HG03159 (cell line): ENCODE results near the gene DNM3.
"Not testable (repeated sequence)": the region's sequence is repeated elsewhere in the genome, so short reads cannot be mapped to it uniquely, and the experiment has no call there.

ENCODE experiments used
- ATAC-seq: cut with Tn5 transposase; IDR thresholded peaks from one replicate; pipeline ENCODE4 v1.9.1; 2021; ENCODE audit warnings: mild to moderate bottlenecking, moderate library complexity; ENCODE audit not compliant: unreplicated experiment

Gene DNM3

DNA sequence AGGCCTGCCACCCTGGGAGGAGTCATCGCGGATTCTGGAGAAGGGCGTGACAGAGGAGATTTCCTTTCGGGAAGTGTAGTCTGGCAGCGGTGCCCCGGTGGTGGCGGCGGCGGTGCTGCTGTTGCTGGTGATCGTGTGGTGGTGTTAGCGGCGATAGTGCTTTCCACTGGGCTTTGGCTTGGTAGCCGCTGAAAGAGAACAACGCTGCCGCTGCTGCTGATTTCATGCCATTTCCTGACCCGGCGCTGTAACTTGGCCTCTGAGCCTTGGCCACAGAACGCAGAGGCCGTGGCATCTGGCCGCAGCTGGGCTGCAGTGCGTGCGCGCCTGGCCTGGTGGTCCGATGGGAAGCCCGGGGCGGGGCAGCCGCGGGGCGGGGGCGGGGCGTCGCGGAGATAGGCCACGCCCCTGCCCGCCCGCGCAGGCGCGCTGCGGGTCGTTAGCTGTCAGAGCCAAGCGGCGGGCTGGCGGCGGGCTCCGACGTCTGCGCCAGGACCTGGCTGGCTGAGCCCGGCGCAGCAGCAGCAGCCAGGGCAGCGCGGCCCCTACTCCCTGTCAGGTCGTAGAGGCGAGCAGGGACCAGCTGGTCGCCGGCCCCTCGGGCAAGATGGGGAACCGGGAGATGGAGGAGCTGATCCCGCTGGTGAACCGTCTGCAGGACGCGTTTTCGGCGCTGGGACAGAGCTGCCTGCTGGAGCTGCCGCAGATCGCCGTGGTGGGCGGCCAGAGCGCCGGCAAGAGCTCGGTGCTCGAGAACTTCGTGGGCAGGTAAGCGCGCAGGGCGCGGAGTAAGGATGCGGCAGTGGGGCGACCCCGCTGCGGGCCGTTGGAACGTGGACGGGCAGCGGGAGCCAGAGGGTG, at the start of gene DNM3:
TSS of gene DNM3 (plus strand) at position 449 of the 861 bp plus-strand sequence. CDS start at position 608, 159 bp downstream.
- peak; percentile 84 for ATAC-seq

DNA sequence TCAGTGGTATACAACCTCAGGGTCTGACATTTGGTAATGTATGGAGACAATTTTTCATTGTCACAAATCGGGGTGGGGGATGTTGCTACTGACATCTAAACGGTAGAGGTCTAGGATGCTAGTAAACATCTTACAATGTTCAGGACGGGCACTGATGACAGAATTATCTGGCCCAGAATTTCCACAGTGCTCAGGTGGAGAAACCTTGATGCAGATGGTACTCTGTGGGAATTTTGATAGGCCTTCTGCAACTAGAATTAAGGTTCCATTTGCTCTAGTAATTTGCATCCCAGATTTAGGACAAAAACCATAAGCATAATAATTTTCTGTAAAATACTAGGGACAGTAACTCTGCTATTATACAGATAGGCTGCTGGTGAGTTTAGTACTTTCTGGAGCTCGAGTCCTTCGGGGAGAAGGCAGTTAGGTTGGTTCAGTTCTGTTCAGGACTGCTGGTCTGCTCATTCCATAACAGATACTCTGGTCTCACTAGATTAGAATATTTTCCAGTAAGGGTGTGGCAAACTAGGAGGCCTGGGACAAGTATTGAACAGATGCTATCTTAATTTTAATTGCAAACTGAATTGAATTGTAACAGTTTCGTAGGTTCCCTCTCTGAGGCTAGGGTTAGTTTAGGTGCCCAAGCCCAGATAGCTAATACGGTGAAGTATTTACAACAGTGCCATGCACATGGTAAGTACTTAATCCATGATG, 48.5 kb upstream of the DNM3 start:
- ATAC-seq, result no peak

DNA sequence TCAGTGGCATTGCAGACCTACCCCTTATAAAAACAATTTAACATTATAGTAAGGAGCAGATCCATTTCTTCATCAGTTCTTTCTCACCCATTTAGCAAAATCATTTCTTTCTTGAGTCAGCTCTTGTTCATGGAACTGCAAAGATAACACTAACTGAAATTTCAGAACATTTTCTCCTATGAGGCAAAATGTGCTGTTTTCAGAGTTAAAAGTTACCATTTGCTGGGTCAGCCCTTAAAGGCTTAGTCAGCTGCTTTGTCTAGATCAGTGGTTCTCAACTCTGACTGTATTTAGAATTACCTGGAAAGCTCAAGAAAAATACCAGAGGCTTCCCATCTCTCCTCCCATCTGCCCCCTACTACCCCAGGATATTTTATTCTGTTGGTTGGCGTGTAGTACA, 47.7 kb upstream of the DNM3 start:
- no peak for ATAC-seq

DNA sequence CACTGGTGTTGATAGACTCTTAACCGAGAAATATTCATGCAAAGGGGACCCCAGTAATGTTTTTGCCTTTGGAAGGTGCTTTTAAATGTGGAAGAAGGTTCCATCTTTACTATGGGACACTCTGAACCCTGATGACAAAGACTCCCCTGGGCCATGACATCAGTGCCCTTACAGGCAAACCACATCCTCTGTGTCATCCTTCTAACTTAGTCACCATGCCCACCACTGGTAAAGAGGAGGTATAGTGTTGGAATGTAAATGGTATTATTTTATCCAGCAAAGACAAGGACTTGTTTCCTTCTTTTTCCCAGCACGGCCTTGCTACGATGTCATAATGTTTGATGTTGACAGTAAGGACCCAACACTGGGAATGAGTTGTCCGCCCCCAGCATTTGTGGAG, 47.2 kb upstream of the DNM3 start:
- no peak for ATAC-seq

DNA sequence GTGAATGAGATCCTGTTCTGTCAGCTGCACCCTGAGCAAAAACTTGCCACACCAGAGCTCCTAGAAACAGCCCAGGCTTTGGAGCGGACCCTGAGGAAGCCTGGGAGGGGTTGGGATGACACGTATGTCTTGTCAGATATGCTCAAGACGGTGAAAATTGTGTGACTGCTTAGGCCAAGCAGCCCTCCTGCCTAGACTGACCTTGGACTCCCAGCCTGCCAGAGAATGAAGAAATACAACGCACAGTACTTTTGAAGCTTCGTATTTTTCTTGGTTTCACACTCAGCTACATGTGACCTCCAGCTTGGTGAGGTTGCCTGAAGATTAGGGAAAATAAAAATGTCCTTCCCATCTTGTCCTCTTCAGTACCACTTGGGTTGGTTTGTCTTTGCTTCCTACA, 44.7 kb upstream of the DNM3 start:
- no peak for ATAC-seq

DNA sequence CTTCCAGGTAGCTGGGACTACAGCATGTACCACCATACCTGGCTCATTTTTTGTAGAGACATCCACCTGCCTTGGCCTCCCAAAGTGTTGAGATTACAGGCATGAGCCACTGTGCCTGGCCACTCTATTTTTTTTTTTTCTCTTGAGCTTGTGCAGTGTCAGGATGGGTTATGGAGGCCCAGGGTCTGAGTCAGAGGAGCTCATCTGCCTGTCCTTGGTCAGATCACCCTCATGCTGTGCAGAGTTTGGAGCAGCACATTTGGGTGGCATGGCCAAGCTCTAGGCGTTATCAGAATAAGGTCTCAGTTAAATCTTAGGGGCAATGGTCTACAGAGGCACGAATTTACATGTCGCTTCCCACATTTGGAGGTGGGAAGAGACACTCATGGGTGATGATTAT, 43.0 kb upstream of the DNM3 start:
- ATAC-seq, result no peak

DNA sequence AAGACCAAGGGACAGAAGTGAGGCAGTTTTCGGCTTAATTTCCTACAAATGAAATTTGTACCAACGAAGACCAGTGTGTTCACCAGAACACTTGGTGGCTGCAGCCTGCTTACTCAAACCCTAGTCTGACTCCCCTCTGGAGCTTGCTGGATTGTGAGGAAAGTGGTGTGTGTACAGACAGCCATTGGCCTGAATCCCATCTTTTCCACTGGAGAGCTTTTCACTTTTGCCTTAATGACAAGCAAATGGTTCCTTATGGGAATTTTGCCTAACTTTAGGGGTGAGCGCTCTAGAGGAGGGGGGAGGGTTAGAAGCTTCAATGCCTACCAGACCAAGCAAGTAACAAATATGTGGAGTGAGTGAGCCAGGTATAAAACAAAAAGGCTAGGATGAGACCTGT, 42.5 kb upstream of the DNM3 start:
- no peak for ATAC-seq

DNA sequence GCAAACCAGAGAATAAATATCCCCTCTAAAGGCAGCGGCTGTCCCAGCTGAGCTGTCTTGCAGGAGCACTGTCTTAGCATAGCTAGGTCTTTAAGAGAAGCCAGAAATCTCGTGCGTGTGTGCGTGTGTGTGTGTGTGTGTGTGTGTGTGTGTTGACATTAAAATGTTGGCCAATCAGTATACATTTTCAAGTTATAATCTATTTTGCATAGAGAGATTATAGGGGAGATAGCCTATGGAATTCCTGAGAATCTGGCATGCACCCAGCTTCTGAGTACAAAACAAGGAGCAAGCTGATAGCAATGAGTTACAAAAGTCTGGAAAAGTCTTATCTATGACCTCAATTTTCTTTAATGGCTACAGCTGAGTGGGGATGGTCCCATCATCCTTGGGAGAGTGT, 42.1 kb upstream of the DNM3 start:
- no peak for ATAC-seq

DNA sequence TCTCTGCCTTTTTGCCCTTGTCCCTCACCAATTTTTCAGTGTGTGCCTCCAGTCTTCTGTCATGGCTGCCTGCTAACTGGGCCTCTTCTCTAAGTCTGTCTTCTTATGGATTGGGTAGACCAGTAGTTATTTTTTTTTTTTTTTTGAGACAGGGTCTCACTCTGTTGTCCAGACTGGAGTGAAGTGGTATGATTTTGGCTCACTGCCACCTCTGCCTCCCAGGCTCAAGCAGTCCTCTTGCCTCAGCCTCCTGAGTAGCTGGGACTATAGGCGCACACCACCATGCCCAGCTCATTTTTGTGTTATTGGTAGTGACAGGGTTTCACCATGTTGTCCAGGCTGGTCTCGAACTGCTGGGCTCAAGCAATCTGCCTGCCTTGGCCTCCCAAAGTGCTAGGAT, 41.6 kb upstream of the DNM3 start:
- not testable (repeated sequence) for ATAC-seq

DNA sequence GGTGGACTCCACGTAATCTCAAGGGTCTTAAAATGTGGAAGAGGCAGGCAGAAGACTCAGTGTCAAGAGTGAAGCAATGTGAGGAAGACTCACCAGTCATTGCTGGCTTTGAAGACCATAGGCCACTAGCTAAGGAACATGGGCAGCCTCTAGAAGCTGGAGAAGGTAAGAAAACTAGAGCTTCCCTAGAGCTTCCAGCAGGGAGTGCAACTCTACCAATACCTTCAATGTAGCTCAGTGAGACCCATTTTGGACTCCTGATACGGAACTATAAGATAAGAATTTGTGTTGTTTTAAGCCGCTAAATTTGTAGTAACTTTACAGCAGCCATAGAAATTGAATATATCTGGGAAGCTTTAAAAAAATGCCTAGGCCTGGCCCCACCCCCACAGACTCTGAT, 41.0 kb upstream of the DNM3 start:
- ATAC-seq, result no peak

DNA sequence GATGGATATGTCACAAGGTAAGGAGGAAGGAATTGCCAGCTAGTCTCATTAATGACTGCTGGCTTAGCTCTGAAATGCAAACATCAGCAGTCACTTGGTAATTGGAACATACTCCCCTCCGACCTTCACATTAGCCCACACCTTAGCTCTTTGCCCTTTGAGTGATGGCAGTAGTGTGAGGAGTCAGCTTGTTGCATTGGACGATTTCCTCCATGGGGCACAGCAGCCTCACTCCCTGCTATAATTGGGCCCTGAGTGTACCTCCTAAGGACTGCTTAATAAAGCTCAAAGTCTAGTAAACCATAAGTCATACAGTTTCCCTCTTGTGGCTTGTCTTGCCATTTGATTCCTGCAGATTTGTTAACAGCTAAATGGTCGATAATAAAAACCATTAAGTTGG, 40.4 kb upstream of the DNM3 start:
- ATAC-seq, result no peak

DNA sequence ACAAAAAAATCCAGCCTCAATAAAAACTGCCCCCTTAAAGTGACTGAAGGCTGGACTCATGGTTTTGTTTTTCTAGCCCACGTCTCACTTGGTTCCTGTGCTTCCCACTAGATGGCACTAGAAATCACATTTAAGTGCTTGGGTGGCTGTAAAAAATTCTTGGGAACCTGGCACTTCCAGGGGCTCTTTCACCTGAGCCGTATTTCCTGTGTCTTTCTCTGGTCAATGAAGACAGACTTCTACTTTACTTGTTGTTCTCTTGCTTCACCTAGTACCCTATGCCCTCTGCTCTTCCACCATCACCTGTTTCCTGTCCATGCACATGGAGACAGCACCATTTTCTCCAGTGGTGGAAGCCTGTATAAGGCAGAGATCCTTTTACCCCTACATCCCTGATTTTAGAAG, 39.8 kb upstream of the DNM3 start:
- ATAC-seq, result no peak

DNA sequence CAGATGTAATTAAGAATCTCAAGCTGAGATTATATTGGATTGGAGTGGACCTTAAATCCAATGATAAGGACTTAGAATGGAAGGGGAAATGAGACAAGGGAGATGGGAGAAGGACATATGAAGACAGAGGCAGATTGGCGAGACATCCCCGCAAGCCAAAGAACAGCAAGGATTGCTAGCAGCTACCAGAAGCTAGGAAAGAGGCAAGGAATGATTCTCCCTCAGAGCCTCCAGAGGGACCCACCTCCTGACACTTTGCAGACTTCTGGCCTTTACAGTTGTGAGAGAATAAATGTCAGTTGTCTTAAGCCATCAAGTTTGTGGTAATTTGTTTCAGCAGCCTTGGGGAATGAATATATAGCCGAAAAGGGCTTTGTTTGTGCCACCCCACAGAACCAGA, 39.1 kb upstream of the DNM3 start:
- no peak for ATAC-seq

DNA sequence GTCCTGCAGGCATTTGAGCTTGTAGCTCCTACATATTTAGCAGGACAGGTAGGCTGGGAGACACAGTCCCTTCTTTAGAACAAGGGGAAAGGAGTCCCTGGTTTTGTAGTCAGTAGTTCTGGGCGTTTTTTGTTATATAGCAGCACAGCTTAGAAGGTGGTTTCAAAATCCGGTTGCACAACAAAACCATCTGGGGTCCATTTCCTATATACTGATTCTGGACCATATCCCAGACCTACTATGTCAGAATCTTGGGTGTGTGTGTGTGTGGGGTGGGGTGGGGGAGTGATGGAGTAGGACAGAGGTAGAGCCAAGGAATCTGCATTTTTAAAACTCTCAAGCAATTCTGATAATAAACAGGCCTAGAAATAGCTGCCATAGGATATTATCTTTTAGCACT, 38.3 kb upstream of the DNM3 start:
- ATAC-seq, result no peak

DNA sequence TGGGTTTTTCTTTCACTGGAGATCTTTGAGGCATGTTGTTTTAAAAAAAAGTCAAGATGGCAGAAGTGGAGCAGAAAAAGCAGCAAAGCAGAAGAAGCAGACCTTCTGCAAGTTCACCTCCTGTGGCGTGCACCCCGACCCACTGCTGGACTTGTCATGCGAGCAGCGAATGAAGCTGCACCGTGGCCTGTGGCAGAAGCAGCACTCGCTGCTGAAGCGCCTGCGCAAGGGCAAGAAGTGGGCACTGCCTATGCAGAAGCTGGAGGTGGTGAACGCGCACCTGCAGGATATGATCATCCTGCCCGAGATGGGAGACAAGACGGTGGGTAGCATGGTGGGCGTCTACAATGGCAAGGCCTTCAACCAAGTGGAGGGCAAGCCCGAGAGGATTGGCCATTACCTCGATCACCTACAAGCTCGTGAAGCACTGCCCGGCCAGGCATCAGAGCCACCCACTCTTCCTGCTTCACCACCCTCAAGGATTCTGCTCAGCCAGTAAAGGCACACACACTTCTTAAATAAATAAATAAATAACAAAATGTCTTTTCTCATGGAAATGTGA, 37.8 kb upstream of the DNM3 start:
- no peak for ATAC-seq

DNA sequence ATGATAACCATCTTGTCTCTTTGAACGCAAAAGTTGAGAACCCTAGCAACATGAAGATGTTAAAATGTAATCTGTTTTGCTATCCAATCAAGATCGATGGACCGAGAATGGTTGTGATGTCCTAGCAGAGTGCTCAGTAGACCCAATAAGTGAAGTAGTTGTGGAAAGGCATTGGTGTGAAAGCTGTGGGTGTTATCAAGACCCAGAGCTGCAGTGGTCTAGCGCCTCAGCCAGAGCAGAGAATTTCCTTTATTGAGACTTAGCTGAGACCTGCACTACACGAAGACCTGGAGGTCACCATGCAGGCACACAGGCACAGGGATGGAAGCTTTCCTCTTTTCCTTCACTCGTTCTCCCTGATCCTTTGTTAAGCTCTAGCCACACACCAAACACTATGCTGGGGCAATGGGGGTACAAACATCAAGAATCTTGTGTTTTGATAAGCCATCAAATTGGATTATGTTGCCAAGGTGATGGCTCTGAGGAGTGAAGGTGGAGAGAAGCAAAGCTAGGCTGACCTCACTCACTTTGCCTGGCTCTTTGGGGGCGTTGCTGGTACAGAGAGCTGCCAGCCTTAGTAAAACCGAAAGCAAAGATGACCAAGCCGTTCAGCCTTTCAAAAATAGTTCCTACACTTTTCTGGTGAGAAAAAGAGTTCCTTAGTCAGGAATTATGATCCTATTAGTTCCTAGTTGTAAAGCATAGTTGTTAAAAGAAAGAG, 35.7 kb upstream of the DNM3 start:
- peak; percentile 86 for ATAC-seq

DNA sequence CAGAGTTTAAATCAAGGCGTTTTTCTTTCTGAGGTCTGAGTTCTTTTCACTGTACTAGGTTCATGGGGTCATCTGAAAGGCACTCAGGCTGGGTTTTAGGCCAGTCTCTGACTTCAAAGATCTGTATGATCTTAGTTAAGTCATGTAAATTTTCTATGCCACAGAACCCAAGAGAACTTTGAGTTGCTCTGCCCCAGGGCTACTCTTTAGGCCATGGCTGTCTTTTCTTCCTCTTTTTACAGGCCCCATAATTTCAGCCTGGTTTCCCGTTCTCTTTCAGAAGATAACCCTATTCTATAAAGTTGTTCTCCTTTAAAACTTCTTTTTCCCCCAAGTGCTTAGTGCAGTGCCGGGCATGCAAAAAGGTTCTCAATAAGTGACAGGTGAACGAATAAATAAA, 33.7 kb upstream of the DNM3 start:
- ATAC-seq, result no peak

DNA sequence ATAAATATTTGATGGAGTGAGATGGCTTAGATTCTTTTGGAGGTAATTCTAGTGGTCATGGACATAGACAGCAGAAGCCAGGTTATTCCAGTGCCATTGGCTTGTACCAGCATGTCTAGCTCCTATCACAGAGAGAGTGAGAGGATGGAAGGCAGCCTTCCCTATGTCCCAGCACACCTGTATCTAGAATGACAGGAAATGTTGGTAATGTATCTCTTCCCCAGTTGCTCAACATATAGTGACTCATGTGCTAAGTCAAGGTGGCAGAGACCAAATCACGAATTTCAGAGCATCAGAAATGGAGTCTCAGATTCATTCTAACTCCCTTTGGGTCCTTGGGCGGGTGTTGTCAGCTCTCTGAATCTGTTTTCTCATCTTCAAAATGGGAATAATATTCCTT, 31.5 kb upstream of the DNM3 start:
- no peak for ATAC-seq

DNA sequence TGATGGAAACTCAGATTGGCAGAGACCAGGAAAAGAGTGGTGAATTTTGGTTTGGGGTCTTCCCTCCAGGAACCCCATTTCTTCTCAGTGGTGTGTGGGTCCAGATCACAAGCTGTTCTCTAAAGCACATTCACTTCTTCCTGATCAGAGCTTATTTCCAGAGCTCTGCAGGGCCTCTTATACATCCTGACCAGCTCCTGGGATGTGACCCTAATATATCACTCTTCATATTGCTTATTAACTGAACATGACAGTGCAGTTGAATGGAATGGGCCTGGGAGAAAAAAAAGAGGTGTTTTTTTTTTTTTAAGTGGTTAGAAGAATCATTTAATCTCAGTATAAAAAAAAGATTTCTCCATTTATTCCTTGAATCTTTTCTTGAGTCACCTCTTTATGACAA, 29.6 kb upstream of the DNM3 start:
- no peak for ATAC-seq

DNA sequence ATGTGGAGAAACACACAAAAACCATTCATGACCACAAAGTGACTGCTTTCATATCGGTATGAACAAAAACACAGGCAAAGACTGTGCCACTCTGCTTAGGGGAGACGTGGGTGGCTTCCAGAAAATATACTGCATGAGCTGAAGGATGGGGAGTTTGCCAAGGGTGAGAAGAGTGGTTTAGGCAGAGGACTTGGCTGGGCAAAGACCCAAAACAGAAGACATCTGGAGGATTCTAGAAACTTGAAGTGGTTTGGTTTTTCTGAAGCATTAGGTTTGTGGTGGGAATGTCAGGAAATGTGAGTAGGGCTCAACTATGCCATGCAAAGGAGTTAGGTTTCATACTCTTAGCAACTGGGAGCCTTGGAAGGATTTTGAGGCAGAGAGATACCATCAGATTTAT, 26.6 kb upstream of the DNM3 start:
- no peak for ATAC-seq

DNA sequence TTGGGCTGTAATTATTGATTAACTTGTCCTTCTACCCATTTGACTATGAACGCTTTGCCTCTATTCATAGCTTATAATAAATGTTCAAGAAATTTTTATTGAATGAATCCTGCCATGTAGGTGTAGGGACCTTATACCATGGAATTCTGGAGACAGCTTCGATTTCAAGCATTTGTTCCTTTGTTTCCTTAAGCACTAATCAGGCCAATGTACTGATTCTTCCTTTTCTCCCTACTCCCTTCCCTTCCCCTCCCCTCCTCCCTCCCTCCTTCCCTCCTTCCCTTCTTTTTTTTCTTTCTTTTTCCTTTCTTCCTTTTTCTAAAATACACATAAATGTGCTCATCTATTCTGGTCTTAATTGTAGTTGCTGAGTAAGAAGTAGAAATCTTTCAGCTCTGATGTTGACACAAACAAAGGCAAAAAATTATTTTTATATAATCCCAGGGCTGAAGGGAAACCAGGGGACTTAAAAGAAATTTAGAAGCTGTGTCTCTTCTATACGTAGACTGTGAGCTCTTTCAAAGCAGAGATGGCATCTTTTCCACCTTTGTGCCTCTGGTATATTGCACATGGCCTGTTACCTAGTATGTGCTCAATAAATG, 24.9 kb upstream of the DNM3 start:
- no peak for ATAC-seq
